ENCODE measurements around the gene HBE1.
"Not testable (repeated sequence)": the region's sequence is repeated elsewhere in the genome, so short reads cannot be mapped to it uniquely, and the experiment has no call there.

Gene HBE1

DNA sequence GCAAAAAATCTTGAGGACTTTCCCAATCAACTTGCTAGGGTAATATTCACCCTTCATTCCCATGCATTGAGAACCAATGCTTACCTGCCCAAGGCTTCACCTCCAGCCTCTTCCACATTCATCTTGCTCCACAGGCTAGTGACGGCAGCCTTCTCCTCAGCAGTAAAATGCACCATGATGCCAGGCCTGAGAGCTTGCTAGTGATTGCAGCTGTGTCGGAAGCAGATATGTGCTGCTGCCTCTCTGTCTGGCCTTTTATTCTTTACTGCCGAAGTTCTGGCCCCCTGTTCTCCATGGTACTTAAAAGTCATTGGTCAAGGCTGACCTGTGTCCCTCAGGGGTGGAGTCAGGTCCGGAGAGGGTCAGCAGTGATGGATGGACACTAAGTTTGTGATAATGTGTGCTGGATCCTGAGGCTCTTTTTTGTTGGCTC is at the start of gene HBE1:
Gene HBE1, minus strand, starts transcription at position 231 of the 433 bp plus-strand sequence. Its CDS starts 55 bp downstream, at position 176.
- FAIRE-seq: no peak

DNA sequence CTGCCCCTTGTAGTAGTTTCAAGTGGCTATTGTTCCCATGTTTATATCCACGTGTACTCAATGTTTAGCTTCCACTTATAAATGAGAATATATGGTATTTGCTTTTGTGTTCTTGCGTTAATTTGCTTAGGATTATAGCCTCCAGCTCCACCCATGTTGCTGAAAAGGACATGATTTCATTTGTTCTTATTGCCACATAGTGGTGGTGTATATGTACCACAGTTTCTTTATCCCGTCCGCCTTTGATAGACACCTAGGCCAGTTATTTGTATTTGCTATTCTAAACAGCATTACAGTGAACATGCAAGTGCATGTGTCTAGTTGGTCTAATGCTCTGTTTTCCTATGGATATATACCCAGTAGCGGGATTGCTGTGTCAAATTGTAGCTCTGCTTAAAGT is 47.5 kb upstream of the HBE1 start:
- FAIRE-seq: no peak

DNA sequence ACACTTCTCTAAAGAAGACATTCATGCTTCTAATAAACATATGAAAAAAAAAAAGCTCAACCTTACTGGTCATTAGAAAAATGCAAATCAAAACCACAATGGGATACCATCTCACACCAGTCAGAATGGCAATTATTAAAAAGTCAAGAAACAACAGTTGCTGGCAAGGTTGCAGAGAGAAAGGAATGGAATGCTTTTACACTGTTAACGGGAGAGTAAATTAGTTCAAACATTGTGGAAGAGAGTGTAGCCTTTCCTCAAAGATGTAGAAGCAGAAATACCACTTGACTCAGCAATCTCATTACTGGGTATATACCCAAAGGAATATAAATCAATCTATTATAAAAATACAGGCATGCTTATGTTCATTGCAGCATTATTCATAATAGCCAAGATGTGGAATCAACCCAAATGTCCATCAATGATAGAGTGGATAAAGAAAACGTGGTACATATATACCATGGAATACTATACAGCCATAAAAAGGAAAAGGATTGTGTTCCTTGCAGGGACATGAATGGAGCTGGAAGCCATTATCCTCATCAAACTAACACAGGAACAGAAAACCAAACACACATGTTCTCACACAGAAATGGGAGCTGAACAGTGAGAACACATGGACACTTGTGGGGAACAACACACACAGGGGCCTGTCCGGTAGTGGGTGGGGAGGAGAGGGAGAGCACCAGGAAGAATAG is 43.7 kb upstream of the HBE1 start:
- not testable (repeated sequence) for FAIRE-seq

DNA sequence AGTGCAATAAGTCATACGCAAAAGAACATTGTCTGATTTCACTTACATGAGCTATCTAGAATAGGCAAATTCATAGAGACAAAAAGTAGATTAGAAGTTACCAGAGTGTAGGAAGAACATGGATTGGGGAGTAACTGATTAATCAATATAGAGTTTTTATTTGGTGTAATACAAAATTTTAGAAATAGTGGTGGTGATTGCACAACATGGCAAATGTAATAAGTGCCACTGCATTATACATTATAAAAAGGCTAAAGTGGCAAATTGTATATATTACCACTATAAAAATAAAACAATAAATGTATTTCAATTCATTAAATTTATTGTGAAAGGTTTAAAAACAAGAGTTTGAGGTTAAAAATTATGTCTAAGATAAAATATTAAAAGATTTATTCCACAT is 40.7 kb upstream of the HBE1 start:
- FAIRE-seq: no peak

DNA sequence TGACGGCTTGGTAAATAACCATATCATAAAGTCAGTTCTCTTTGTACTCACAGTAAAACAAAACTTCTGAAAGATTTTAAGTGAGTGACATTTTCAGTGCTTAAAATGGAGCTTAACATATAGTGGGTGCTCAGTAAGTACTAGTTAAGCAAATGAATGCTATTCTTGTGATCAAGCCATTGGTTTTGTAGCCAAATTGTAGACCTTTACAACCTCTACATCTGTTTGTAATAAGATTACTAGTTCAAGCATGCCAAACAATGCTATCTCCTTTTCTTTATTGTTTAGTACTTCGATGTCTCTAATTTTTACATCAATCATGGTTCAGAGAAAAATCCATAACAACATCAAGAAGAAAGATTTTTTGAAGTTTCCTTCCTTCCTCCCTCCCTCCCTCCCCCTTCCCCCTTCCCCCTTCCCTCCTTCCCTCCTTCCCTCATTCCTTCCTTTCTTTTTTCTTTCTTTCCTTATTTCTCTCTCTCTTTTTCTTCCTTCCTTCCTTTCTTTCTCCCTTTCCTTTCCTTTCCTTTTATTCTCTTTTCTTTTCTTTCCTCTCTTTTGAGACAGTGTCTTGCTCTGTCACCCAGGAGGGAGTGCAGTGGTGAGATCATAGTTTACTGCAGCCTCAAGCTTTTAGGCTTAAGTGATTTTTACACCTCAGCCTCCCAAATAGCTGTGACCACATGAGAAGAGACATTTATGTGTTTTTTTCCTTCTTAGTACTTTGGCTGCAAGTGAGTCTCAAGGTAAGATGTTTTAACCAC is 37.7 kb upstream of the HBE1 start:
- no peak for FAIRE-seq

DNA sequence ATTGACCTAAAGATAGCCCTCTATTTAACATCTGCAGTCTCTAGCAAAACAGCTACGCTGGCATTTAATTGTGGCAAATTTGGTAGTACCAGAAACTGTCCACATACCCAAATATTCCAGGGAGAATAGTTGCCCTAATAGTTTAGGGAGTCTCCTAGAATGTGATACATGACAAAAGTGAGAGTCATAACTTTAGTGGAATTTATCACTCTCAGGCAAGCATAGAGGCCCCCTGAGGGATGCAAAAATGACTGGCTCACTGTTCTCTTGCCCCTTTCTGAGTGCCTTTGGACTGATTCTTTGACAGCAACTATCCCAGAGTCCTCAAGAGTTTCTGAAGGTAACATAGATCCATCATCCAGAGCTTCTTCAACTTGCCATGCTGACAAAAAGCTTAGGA is 34.3 kb upstream of the HBE1 start:
- no peak for FAIRE-seq

DNA sequence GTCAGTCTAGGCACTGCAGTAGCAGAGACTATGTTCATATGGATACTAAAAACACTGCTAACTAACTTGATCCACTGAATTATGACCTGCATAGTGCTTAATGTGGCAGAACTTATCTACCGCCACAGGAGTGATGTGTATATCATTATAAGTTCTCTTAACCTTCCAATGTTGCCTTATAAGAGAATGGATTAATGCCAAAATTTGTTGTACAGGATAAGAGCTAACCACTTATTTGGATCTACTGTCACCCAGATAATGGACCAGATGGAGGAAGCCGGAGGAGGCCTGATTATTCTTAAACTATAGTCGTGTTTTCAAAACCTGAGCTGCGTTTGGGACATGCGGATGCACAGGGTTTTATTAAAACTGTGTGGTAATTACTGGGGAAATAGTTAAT is 33.9 kb upstream of the HBE1 start:
- no peak for FAIRE-seq

DNA sequence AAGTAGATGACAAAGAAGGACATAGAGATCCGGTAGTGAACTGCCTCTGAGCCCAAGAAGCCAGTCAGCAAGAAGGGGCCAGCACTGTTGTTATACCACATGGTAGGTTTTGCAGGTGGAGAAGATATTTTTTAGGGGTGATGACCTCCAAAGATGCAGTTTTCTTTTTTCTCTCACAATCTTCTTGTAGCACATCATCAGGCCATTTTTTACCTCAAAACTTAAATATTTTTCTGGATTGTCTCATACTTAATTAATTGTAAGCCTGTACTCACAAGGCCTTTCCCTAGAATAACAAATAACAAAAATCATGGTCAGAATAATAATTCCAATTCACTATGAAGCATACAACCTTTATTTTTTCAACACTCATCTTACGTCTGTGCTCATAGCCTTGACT is 32.1 kb upstream of the HBE1 start, which contains the start of gene OR51B4:
Gene OR51B4, minus strand, starts transcription at position 101 of the 400 bp plus-strand sequence. Its CDS starts 0 bp downstream, at position 101.
- no peak for FAIRE-seq

DNA sequence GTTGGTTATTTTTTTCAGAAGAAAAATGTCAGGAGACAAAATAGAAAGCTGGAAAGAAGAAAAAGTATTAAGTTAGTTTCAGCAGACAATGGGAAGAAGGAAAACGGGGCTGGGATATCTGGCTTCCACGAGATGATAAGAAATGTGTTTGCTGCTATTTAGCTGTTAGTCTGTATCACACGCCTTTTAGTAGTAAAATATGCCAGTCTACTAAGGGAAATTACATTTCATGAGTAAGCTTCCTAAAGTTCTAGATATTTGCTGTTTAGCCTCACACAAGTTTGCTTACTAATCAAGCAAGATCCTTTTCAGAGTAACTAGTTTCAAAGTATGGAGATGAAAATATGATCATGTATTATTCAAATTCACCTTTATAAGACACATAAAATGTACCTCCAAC is 30.5 kb upstream of the HBE1 start:
- FAIRE-seq: no peak

DNA sequence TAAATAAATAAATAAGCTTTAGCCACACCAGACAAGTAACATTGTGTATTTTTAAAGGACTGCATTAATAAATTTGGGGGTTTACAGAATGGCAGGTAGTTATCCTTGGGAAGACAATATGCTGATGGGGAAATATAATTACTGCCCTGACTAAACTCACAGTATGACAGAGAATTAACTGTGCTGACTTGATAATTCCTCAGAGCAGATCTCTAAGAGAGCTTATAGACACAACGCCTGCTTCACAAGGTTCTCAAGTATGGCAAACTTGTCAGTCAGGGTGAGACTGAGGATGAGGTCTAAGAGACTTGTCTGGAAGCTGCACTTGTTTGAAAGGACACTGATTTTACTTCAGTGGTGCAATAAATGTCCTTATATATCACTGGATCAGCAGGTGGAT is 28.7 kb upstream of the HBE1 start:
- FAIRE-seq: no peak

DNA sequence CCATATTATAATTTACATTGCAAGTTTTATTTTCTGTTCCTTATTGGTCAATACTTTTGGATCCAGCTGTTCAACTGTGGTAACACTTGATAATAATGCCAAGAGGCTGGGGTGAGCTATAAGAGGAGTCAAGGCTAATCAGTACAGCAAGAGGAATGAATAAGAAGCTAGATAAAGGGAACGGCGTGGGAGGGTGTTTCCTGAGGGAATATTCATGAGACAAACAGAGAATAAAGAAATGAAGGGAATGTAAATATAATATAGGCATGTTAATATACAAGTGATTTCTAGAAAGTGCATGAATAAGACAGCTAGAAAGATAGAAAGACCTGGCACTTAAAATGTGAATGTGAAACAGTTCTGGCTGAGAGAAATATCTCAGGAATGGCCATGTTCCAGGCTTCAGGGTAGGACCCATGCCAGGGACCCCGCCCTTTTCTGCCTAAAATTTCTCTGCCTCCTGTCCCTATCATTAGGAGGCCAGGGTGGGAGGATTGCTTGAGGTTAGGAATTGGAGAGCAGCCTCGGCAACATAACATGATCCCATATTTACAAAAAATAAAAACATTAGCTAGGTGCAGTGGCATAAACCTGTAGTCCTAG is 28.1 kb upstream of the HBE1 start:
- no peak for FAIRE-seq

DNA sequence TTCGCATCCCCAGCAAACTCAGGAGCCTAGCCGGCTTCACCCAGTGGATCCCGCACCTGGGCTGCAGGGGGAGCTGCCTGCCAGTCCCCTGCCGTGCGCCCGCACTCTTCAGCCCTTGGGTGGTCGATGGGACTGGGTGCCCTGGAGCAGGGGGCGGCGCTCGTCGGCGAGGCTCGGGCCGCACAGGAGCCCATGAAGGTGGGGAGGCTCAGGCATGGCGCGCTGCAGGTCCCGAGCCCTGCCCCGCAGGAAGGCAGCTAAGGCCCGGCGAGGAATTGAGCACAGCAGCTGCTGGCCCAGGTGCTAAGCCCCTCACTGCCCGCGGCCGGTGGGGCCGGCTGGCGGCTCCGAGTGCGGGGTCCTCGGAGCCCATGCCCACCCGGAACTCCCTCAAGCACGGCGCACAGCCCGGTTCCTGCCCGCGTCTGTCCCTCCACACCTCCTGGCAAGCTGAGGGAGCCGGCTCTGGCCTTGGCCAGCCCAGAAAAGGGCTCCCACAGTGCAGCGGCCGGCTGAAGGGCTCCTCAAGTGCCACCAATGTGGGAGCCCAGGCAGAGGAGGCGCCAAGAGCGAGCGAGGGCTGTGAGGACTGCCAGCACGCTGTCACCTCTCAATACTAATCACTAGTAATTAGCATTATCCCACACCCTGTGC is 24.7 kb upstream of the HBE1 start:
- FAIRE-seq: not testable (repeated sequence)

DNA sequence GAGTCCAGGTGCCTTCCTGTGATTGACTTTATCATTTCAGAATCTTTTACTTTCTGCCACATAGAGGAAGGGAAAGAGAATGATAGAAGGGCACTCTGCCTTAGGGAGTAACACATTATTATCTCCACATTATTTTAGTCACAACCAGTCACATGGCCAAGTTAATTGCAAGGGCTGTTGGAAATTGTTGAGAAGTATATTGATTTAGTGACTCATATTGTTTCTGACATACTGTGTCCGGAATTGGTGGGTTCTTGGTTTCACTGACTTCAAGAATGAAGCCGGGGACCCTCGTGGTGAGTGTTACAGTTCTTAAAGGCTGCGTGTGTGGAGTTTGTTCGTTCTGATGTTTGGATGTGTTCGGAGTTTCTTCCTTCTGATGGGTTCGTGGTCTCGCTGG is 23.3 kb upstream of the HBE1 start:
- no peak for FAIRE-seq

DNA sequence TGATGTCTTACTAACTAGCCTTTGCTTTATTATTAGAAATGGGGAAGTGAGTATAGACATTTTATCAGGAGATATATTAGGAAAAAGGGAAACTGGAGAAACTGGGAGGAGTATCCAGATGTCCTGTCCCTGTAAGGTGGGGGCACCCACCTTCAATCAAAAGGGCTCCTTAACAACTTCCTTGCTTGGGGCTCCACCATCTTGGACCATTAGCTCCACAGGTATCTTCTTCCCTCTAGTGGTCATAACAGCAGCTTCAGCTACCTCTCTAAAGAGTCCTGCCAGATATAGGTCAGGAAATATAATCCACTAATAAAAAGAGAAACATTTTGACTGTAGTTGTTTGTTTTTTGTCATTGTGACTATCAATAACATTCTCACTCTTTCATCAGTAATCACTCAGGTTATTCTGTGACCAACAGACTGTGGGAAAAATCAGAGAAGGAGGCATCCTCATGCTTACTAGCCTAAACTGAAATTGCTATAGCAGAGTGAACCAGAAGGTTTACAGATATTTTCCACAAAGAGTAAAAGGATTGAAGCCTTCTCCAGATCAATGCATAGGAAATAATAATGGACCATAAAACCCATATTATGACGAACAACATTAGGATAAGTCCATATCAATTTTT is 21.6 kb upstream of the HBE1 start:
- no peak for FAIRE-seq

DNA sequence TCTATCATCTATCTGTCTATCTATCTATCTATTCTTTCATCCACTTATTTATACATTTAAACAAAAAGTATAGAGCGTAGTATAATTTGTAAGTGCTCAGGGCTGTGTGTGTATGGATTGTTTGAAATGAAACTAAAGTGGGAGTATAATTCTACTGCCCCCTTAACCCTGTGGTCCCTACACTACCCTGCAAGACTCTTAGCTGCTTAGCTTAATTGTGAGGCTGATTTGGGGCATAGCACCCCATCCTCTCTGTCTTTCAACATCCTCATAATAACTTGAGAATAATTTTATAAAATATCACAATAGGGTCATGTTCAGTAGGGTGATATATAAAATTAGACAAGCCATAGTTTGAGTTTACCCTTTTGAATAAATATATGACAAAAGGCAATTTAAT is 20.4 kb upstream of the HBE1 start:
- FAIRE-seq: no peak

DNA sequence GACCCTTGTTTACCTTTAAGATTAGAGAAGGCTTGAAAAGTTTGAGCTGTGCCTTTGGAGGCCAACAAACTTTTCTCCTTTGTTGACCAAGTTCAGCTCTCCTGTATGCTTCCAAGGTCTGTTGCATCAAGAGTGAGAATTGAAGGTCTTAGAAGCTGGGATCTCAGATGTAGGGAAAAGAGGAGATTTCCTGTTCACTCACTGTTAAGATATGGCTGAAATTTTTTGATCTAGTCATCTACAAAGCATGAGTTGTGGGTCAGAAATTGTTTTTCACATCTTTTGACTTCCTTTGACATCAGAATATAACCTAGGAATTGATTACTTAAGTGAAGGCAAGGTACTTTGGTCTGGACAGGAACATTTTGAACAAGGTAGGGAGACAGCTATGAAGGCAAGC is 20.0 kb upstream of the HBE1 start:
- FAIRE-seq: no peak

DNA sequence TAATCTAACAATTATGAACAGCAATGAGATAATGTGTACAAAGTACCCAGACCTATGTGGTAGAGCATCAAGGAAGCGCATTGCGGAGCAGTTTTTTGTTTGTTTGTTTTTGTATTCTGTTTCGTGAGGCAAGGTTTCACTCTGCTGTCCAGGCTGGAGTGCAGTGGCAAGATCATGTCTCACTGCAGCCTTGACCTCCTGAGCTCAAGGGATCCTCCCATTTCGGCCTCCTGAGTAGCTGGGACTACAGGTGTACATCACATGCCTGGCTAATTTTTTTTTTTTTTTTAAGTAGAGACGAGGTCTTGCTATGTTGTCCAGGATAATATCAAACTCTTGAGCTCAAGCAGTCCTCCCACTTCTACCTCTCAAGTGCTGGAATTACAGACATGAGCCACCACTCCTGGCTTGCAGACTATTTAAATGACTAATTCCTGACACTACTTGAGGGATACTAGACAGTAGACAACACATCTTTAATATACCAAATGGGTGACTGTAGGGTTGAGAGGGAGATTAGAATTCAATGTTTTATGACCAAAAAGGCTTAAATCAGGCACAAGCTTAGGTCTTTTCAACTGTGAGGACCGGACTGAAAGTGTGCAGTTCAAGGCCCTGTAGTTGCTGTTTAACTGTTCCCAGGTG is 19.3 kb upstream of the HBE1 start:
- FAIRE-seq: no peak

DNA sequence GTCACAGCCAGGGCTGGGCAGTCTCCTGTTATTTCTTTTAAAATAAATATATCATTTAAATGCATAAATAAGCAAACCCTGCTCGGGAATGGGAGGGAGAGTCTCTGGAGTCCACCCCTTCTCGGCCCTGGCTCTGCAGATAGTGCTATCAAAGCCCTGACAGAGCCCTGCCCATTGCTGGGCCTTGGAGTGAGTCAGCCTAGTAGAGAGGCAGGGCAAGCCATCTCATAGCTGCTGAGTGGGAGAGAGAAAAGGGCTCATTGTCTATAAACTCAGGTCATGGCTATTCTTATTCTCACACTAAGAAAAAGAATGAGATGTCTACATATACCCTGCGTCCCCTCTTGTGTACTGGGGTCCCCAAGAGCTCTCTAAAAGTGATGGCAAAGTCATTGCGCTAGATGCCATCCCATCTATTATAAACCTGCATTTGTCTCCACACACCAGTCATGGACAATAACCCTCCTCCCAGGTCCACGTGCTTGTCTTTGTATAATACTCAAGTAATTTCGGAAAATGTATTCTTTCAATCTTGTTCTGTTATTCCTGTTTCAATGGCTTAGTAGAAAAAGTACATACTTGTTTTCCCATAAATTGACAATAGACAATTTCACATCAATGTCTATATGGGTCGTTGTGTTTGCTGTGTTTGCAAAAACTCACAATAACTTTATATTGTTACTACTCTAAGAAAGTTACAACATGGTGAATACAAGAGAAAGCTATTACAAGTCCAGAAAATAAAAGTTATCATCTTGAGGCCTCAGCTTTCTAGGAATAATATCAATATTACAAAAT is 18.6 kb upstream of the HBE1 start:
- no peak for FAIRE-seq

DNA sequence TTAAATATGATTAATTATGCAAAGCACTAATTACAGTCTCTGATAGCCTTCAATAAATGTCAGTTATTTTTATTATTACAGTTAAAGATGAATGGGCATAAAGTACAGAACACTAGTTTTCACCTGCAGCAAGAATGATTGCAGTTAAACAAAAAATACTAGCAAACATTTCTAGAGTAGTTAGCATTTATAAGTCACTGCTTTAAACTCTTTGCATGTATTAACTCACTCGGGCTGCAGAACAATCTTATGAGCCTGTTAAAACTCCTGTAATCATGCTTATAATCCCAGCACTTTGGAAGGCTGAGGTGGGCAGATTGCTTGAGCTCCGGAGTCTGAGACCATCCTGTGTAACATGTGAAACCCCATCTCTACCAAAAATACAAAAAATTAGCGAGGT is 17.2 kb upstream of the HBE1 start:
- FAIRE-seq: no peak

DNA sequence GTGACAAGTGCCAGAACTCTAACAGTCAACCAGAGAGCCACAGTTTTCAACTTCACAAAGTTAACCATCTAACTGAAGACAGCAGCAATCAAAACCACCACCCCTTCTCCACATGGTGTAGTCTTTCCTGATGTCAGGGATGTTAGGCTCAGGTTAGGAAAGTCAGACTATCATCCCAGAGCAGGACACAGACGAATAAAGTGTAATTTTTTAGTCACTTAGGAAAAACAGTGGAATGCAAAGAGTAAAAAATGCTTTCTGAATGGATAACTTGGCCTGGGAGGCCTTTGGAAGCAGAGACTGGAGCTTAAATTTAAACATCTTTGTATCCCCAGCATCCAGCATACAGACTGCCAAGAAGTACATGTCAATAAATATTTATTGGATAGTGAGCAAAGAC is 16.6 kb upstream of the HBE1 start:
- no peak for FAIRE-seq

DNA sequence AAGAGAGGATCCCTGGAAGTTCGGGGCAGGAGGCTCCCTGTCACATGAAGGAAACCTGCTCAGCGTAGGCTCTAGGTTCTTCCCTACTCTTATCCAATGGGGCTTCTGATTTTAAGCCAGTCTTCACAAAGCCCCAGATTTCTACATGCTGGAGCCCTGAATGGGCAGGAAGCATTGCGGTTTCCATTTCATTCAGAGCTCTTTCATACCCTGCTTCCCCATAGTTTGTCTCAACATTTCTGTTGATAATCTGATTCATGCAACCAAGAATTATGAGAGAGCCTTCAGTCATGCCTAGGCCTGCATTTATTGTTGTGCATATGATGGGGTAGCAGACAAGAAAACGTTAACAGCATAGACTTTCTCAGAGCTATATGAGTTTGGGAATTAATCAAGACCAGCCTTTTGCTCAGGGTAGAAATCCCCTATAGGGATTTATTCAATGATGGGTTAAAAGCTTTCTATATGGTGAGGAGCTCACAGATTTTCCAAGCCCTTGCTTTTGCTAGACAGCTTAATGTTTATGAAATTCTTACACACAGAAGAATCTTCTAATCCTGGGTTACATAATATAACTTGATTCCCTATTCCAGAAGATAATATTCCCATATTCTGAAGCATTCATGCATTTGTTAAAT is 16.1 kb upstream of the HBE1 start:
- FAIRE-seq: no peak

Data from islet of Langerhans (tissue), 1 donor.